ENCODE results near the gene CKAP2L.

CKAP2L gene

GRCh38 chr2:112792419-112792818 lies 28.0 kb upstream of the CKAP2L start:
- DNase-seq (ENCODE audit: low read depth in 2 of 2): no peak

GRCh38 chr2:112791693-112792230 lies 27.4 kb upstream of the CKAP2L start:
- no peak for DNase-seq (ENCODE audit: low read depth in 2 of 2)

GRCh38 chr2:112791019-112791418 lies 26.6 kb upstream of the CKAP2L start:
- no peak for DNase-seq (ENCODE audit: low read depth in 2 of 2)

GRCh38 chr2:112790305-112790704 lies 25.9 kb upstream of the CKAP2L start:
- no peak for DNase-seq (ENCODE audit: low read depth in 2 of 2)

- no peak for DNase-seq (ENCODE audit: low read depth in 2 of 2)
Observed at GRCh38 chr2:112789186-112789585, 24.8 kb upstream of the CKAP2L start.

- no peak for DNase-seq (ENCODE audit: low read depth in 2 of 2)
Observed at GRCh38 chr2:112788653-112789052, 24.2 kb upstream of the CKAP2L start.

- no peak for DNase-seq (ENCODE audit: low read depth in 2 of 2)
Observed at GRCh38 chr2:112787729-112788393, 23.5 kb upstream of the CKAP2L start.

- DNase-seq (ENCODE audit: low read depth in 2 of 2): no peak
Observed at GRCh38 chr2:112787294-112787693, 22.9 kb upstream of the CKAP2L start.

GRCh38 chr2:112784199-112785189 lies 20.1 kb upstream of the CKAP2L start, which contains the start of gene IL1A:
Gene IL1A, minus strand, starts transcription at chr2:112784493. Its CDS starts 723 bp downstream, at chr2:112783770.
- no peak for DNase-seq (ENCODE audit: low read depth in 2 of 2)

- DNase-seq (ENCODE audit: low read depth in 2 of 2): no peak
Observed at GRCh38 chr2:112783187-112783714, 18.8 kb upstream of the CKAP2L start.

- no peak for DNase-seq (ENCODE audit: low read depth in 2 of 2)
Observed at GRCh38 chr2:112782234-112782799, 17.9 kb upstream of the CKAP2L start.

GRCh38 chr2:112779598-112779997 lies 15.2 kb upstream of the CKAP2L start:
- no peak for DNase-seq (ENCODE audit: low read depth in 2 of 2)

GRCh38 chr2:112777036-112777435 lies 12.6 kb upstream of the CKAP2L start:
- DNase-seq (ENCODE audit: low read depth in 2 of 2): no peak

- no peak for DNase-seq (ENCODE audit: low read depth in 2 of 2)
Observed at GRCh38 chr2:112776113-112776512, 11.7 kb upstream of the CKAP2L start.

- DNase-seq (ENCODE audit: low read depth in 2 of 2): no peak
Observed at GRCh38 chr2:112774536-112775285, 10.3 kb upstream of the CKAP2L start.

GRCh38 chr2:112773556-112773955 lies 9.1 kb upstream of the CKAP2L start:
- DNase-seq (ENCODE audit: low read depth in 2 of 2): no peak

GRCh38 chr2:112772911-112773475 lies 8.6 kb upstream of the CKAP2L start:
- no peak for DNase-seq (ENCODE audit: low read depth in 2 of 2)

- DNase-seq (ENCODE audit: low read depth in 2 of 2): no peak
Observed at GRCh38 chr2:112772322-112772721, 7.9 kb upstream of the CKAP2L start.

- DNase-seq (ENCODE audit: low read depth in 2 of 2): no peak
Observed at GRCh38 chr2:112768432-112768831, 4.0 kb upstream of the CKAP2L start.

GRCh38 chr2:112767693-112768330 lies 3.4 kb upstream of the CKAP2L start:
- no peak for DNase-seq (ENCODE audit: low read depth in 2 of 2)

Measured in stimulated activated CD8-positive, alpha-beta memory T cell treated with anti-CD3 and anti-CD28 coated beads, Interleukin-15, amount 100 ng/mL, for 48 hours (primary cell).